Stimulated activated CD4-positive, alpha-beta T cell treated with anti-CD3 and anti-CD28 coated beads, Interleukin-2, amount 100 ng/mL, for 4 hours (primary cell): ENCODE data around the gene DAB2.
"Not testable (repeated sequence)": the region's sequence is repeated elsewhere in the genome, so short reads cannot be mapped to it uniquely, and the experiment has no call there.

Experiments
- DNase-seq: peaks from one replicate; pipeline ENCODE4 v3.0.0-alpha.2; 2020; ENCODE audit warnings: low read depth

DAB2 gene

DNA sequence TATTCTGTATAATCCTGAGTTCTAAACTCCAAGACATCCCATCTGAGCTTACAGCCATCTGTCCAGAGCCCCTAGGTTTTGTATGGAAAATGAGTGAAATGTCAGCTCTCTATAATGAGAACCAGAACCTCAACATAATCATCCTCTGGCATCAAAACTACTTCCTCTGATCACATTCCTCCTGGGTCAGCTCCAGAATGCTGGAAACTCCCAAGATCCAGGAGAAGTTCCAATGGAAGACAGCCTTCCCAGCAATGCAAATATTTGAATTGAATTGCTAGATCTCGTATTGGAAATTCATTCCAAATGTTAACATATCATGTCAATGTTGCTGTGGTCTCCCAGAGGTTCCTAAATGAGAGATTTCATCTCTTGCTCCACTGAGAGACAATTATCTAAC lies 84.3 kb downstream of the DAB2 start:
- DNase-seq, result no peak

DNA sequence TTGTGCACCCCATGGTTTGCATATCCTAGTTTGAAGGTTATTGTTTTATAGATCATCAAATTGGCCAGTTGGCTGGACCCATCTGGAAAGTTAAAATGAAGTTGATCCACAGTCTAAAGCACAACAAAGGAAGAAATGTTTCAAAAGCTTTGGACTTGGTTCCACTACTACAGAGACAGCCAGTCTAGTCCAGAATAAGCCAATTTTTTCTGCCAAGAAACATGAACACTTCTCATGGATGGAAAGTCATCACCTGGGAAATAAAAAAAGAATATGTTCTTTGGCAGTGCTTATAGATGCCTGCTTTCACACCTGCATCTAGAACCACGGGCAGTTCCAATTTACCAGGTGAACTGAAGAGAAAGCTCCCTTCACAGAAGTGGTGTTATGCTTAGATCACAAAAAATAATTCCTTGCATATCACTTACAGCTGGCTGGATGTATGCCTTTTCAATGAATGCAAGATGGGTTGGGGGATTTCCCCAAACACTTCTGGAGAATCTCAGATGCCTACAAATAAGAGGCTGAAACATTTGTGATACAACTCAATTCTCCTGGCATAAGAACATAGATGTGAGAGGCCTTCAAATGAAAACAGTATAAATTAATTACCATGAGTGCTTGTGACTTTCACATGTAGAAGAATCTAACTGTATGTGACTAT lies 87.4 kb downstream of the DAB2 start:
- no peak for DNase-seq

DNA sequence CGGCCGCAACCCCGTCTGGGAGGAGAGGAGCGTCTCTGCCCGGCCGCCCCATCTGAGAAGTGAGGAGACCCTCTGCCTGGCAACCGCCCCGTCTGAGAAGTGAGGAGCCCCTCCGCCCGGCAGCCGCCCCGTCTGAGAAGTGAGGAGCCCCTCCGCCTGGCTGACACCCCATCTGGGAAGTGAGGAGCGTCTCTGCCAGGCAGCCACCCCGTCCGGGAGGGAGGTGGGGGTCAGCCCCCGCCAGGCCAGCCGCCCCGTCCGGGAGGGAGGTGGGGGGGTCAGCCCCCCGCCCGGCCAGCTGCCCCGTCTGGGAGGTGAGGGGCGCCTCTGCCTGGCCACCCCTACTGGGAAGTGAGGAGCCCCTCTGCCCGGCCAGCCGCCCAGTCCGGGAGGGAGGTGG lies 90.5 kb downstream of the DAB2 start:
- DNase-seq, result not testable (repeated sequence)

DNA sequence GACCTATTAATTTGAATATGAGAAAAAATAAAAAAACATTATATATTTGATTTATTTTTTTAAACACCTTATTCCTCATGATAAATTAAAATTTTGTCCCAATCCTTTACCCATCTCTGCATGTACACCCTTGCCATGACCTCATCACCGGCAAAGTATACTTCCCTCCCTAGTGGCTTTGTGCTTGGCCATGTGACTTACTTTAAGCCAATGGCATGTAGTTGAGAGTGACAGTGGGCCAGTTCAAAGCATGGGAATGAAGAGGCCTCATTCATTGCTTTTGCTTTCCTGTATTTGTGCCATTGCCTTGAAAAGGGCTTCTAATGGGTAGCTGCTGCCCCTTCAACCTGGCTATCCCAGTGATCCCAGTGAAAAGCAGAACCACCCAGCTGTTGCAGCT lies 91.7 kb downstream of the DAB2 start:
- DNase-seq, result no peak

DNA sequence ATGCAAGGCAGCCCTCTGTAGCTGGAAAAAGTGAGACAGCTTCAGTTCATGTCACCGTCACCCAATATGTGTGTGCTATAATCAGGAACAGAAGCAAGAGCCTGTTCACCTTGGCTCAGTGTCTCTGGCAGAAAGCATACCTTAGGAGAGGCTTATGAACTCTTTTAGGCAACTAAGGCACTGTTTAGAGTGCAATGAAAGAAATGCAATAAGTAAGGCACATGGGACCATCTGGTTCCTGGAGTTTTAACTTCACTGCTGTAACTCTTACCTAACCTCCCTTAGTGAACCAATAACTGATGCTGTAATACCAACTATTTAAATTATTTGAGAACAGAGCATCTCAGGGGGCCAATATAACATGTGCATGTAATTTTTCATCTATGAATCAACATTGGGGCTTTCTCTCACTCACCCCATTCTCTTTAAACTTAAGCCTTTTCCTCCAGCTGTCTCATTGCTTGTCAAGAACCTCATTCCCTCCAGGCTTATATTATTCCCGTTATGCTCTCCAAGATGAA lies 92.9 kb downstream of the DAB2 start:
- DNase-seq, result no peak

DNA sequence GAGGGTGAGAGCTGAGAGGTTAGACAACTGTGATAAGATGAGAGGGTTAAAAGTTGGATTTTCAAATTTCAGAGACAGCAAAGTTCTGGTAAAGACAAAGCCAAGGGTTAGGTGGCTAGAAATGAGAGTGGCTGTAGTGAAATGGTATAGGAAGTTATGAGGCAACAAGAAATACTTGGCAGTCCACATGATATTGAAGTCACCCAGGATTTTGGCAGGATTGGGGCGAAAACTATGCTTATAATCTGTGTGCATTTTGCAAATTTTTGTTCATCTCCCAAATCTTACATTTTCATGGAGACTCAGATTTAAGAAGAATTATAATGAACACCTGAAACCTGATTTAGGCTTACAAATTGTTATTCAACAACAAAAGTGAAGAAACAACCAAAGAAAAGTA lies 96.0 kb downstream of the DAB2 start:
- DNase-seq, result no peak

DNA sequence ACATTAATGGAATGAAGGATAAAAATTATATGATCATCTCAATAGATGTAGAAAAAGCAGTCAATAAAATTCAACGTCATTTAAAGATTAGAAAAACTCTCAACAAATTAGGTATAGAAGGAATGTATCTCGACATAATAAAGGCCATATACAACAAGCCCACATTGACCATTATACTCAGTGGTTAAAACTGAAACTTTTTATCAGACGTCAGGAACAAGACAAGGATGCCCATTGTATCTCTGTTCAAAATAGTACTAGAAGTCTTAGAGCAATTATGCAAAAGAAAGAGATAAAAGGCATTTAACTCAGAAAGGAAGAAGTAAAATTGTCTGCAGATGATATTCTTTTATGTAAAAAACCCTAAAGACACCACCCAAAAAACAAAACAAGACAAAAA lies 101.2 kb downstream of the DAB2 start:
- DNase-seq, result no peak
